H1 (cell line): ENCODE measurements around the gene MEX3D. TPM values are rescaled to one million over a fixed set of nuclear protein-coding genes. Genes with fewer than 3 reads are reported as not detected.

ENCODE experiments used
- BCL11A ChIP-seq, 2 experiments: IDR thresholded peaks; one replicate each; pipeline ENCODE4 v1.6.1; 2011; ENCODE audit warnings: low read depth in 2 of 2, low read length in 2 of 2, mild to moderate bottlenecking in 2 of 2
- CREB1 ChIP-seq: IDR thresholded peaks from 2 replicates; pipeline ENCODE4 v1.6.1; 2012; ENCODE audit warnings: inconsistent platforms
- RFX5 ChIP-seq: IDR thresholded peaks from 2 replicates; pipeline ENCODE4 v1.6.1; 2011; ENCODE audit warnings: low read depth, low read length, improper control_type of control experiment, borderline replicate concordance
- SIN3A ChIP-seq, 2 experiments: IDR thresholded peaks in 1 of 2; conservative IDR thresholded peaks in 1 of 2; 2 replicates each; pipeline ENCODE4 v1.6.1; 2011 to 2012; ENCODE audit warnings: low read length in 2 of 2, improper control_type of control experiment in 1 of 2, low read depth in 1 of 2, mild to moderate bottlenecking in 1 of 2
- polyA plus RNA-seq, 7 experiments: library from polyadenylated mRNA; depleted of rRNA in 3 of 7; stranded (reverse) in 5 of 7; unstranded in 2 of 7; fragments of >200 nt in 5 of 7; fragments of 200-250 nt in 2 of 7; gene quantifications; 1 replicate in 5 of 7; 2 replicates in 1 of 7; 4 replicates in 1 of 7; pipeline versions ENCODE4 v1.2.1 to v1.2.3, GENCODE V29; 2011 to 2013; ENCODE audit warnings: missing spikeins in 2 of 7, mixed read lengths in 2 of 7
- total RNA-seq: library from RNA; stranded (reverse); fragmentation: NEBNext Ultra II Directional; extraction: Animal tissue kit (Norgen Biotek cat#: 25700); gene quantifications from 2 replicates; pipeline ENCODE4 v1.2.1, GENCODE V29; 2021

Gene MEX3D
- total and polyA plus RNA-seq, 2 of the 8 experiments (the other 6 are each of a cell fraction or from before 2014, with no cell fraction given) = 20.8 to 78.8 TPM

- TF ChIP-seq BCL11A (IDR thresholded peaks at IDR 0.05; ENCODE audit: low read depth in 2 of 2, low read length in 2 of 2) (no peak), RFX5 (no peak), CREB1 (no peak), SIN3A (conservative IDR thresholded peaks at IDR 0.05 in 1 of 2, IDR thresholded peaks at IDR 0.05 in 1 of 2; ENCODE audit: low read depth in 1 of 2, low read length in 2 of 2) (no peak)
Observed at GRCh38 chr19:1561236-1561842, 6.8 kb downstream of the MEX3D start (continued).
